Measurements from ENCODE around the gene APMAP.

APMAP gene

DNA sequence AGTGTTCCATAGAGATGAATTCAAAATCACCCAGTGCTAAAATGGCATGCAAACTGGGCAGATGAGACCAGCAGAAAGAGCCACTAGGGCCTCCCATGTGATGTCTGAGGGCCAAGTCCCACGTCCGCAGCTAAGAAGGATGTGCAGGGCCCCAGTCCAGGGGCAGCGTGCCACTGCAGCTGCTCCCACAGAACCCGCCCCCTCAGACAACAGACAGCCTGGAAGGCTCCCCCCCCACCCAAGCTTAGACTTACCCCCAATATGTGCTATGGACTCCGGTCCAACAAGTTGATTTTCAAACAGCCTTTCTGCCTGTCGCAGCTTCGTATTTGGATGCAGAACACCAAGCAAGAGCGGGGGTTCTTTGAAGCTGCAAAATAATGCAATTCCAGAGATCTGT, 14.0 kb downstream of the APMAP start:
- TF ChIP-seq, protein P1, sequence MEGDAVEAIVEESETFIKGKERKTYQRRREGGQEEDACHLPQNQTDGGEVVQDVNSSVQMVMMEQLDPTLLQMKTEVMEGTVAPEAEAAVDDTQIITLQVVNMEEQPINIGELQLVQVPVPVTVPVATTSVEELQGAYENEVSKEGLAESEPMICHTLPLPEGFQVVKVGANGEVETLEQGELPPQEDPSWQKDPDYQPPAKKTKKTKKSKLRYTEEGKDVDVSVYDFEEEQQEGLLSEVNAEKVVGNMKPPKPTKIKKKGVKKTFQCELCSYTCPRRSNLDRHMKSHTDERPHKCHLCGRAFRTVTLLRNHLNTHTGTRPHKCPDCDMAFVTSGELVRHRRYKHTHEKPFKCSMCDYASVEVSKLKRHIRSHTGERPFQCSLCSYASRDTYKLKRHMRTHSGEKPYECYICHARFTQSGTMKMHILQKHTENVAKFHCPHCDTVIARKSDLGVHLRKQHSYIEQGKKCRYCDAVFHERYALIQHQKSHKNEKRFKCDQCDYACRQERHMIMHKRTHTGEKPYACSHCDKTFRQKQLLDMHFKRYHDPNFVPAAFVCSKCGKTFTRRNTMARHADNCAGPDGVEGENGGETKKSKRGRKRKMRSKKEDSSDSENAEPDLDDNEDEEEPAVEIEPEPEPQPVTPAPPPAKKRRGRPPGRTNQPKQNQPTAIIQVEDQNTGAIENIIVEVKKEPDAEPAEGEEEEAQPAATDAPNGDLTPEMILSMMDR (IDR thresholded peaks at IDR 0.05; ENCODE audit: low read depth, low read length) = no peak
- no peaks in the 10 kb centered on the region for H3K27me3 ChIP-seq
- no peak overlapping the region for H3K4me3 ChIP-seq (ENCODE audit: low read depth, low read length)
- H3K9me3 ChIP-seq = peaks cover 3% of the 10 kb centered on the region; the same call in 1 of the 2 replicates
- DNase-seq = no peak
- no peaks in the 10 kb centered on the region for H3K4me1 ChIP-seq
- peaks cover 24% of the 10 kb centered on the region for H3K36me3 ChIP-seq

DNA sequence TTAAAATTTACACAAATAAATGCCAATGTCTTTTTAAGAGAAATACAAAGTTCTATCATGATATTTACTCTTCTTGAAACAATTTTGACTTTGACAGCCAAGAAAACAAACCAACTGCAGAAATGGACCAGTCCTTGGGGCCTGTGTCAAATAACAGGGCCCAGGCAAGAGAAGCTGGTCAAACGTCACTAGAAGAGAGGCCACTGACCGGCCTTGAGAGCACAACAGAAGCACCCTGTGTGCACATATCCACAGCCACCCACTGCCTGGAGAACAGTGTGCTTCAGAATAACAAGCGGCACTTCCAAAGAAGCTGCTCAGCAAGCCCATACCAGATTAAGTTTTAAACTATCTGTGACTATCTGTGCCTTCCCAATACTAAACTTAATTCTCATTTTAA, 14.8 kb downstream of the APMAP start:
- Histone ChIP-seq H3K36me3 (peaks cover 30% of the 10 kb centered on the region), H3K9me3 (peaks cover 3% of the 10 kb centered on the region; the same call in 1 of the 2 replicates), H3K27me3 (no peaks in the 10 kb centered on the region), H3K4me3 (ENCODE audit: low read depth, low read length) (no peak overlapping the region), H3K4me1 (no peaks in the 10 kb centered on the region)
- TF ChIP-seq, protein P1 (IDR thresholded peaks at IDR 0.05; ENCODE audit: low read depth, low read length) = no peak
- no peak for DNase-seq

- Histone ChIP-seq H3K27me3 (no peaks in the 10 kb centered on the region), H3K4me3 (ENCODE audit: low read depth, low read length) (no peak overlapping the region), H3K4me1 (no peaks in the 10 kb centered on the region), H3K36me3 (peaks cover 33% of the 10 kb centered on the region), H3K9me3 (peaks cover 3% of the 10 kb centered on the region; the same call in 1 of the 2 replicates)
- DNase-seq = no peak
- TF ChIP-seq, protein P1 (IDR thresholded peaks at IDR 0.05; ENCODE audit: low read depth, low read length) = no peak
Measured at GRCh38 chr20:24977336-24977735, 15.2 kb downstream of the APMAP start.

DNA sequence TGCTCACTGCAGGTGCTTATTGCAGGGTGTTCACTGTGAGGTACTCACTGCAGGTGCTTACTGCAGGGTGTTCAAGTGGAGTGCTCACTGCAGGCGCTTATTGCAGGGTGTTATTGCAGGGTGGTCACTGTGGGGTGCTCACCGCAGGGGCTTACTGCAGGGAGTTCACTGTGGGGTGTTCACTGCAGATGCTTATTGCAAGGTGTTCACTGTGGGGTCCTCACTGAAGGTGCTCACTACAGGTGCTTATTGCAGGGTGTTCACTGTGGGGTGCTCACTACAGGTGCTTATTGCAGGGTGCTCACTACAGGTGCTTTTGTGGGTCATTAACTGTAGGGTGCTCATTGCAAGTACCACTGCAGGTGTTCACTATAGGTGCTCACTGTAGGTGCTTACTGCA, 20.2 kb downstream of the APMAP start:
- DNase-seq = no peak
- TF ChIP-seq, protein P1 (IDR thresholded peaks at IDR 0.05; ENCODE audit: low read depth, low read length) = no peak
- no peak overlapping the region for H3K4me3 ChIP-seq (ENCODE audit: low read depth, low read length)
- no peaks in the 10 kb centered on the region for H3K27me3 ChIP-seq
- H3K4me1 ChIP-seq = no peaks in the 10 kb centered on the region
- H3K9me3 ChIP-seq = peaks cover 3% of the 10 kb centered on the region; the same call in 1 of the 2 replicates
- peaks cover 49% of the 10 kb centered on the region for H3K36me3 ChIP-seq

DNA sequence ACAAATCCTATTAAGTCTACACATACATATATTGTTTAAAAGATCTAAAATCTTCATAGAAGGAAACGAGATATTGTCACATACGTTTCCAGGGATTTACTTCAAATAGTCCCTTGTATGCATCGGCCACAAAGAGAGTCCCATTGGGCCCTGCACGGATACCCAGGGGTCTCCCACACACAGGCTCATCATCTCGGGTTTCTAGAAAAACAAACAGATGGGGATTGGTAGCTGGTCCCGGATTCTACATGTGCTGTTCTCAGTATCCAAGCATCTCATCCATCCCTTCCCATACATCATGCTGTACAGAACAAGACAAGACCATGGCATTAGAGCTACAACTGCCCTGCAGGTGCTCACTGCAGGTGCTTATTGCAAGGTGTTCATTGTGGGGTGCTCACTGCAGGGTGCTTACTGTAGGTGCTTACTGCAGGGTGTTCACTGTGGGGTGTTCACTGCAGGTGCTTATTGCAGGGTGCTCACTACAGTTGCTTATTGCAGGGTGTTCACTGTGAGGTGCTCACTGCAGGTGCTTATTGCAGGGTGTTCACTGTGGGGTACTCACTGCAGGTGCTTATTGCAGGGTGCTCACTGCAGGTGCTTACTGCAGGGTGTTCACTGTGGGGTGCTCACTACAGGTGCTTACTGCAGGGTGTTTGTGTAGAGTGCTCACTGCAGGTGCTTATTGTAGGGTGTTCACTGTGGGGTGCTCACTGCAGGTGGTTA, 21.0 kb downstream of the APMAP start:
- Histone ChIP-seq H3K4me3 (ENCODE audit: low read depth, low read length) (no peak overlapping the region), H3K27me3 (no peaks in the 10 kb centered on the region), H3K36me3 (peaks cover 45% of the 10 kb centered on the region), H3K4me1 (no peaks in the 10 kb centered on the region), H3K9me3 (peaks cover 2% of the 10 kb centered on the region; the same call in 1 of the 2 replicates)
- no peak for DNase-seq
- TF ChIP-seq, protein P1 (IDR thresholded peaks at IDR 0.05; ENCODE audit: low read depth, low read length) = no peak

GRCh38 chr20:24970754-24971153, 21.8 kb downstream of the APMAP start:
- Histone ChIP-seq H3K36me3 (peaks cover 48% of the 10 kb centered on the region), H3K27me3 (no peaks in the 10 kb centered on the region)

More at GRCh38 chr20:24970754-24971153, 21.8 kb downstream of the APMAP start:
- Histone ChIP-seq H3K4me1 (no peaks in the 10 kb centered on the region), H3K4me3 (ENCODE audit: low read depth, low read length) (no peak overlapping the region), H3K9me3 (no peaks in the 10 kb centered on the region)
- TF ChIP-seq, protein P1 (IDR thresholded peaks at IDR 0.05; ENCODE audit: low read depth, low read length) = no peak
- no peak for DNase-seq
